ACC112 (cell line): ENCODE data around the gene SLC8B1.

ENCODE experiments used
- H2AFZ ChIP-seq: fragments of 200-600 bp; sonication (generic); one replicate; pipeline ENCODE4 v1.6.0; 2017; ENCODE audit warnings: antibody characterized with exemption, low read length; ENCODE audit not compliant: unreplicated experiment
- H3K27ac ChIP-seq: fragments of 200-600 bp; sonication (generic); 2 replicates; pipeline ENCODE4 v1.5.1; 2014; ENCODE audit warnings: low read depth, mild to moderate bottlenecking, antibody characterized with exemption, low read length, moderate library complexity
- H3K27me3 ChIP-seq: fragments of 200-600 bp; sonication (generic); 2 replicates; pipeline ENCODE4 v1.6.1; 2014; ENCODE audit warnings: mild to moderate bottlenecking, antibody characterized with exemption, low read length, moderate library complexity, mixed read lengths; ENCODE audit not compliant: insufficient read depth
- H3K36me3 ChIP-seq: fragments of 200-600 bp; sonication (generic); 2 replicates; pipeline ENCODE4 v1.6.1; 2016; ENCODE audit warnings: mild to moderate bottlenecking, antibody characterized with exemption, low read length, moderate library complexity, mixed read lengths; ENCODE audit not compliant: insufficient read depth
- H3K4me1 ChIP-seq: fragments of 200-600 bp; sonication (generic); one replicate; pipeline ENCODE4 v1.6.1; 2016; ENCODE audit warnings: low read length, mixed read lengths; ENCODE audit not compliant: insufficient read depth, unreplicated experiment, control insufficient read depth
- H3K4me3 ChIP-seq: fragments of 200-600 bp; sonication (generic); 2 replicates; pipeline ENCODE4 v1.5.1; 2014; ENCODE audit warnings: mild to moderate bottlenecking, low read depth, low read length
- H3K79me2 ChIP-seq: fragments of 200-600 bp; sonication (generic); one replicate; pipeline ENCODE4 v1.6.0; 2016; ENCODE audit warnings: low read length; ENCODE audit not compliant: control insufficient read depth, unreplicated experiment, insufficient read depth

The SLC8B1 gene

GRCh38 chr12:113318900-113319628, 15.8 kb downstream of the SLC8B1 start:
- H3K36me3 ChIP-seq = peaks cover 7% of the 10 kb centered on the region; the same call in 1 of the 2 replicates
- H3K79me2 ChIP-seq = no peaks in the 10 kb centered on the region
- H2AFZ ChIP-seq = no peak overlapping the region

GRCh38 chr12:113318046-113318656, 16.8 kb downstream of the SLC8B1 start:
- Histone ChIP-seq H3K4me3 (no peak overlapping the region), H3K27me3 (no peaks in the 10 kb centered on the region), H3K36me3 (peaks cover 7% of the 10 kb centered on the region; the same call in 1 of the 2 replicates), H3K4me1 (no peaks in the 10 kb centered on the region), H3K79me2 (no peaks in the 10 kb centered on the region), H3K27ac (no peak overlapping the region), H2AFZ (no peak overlapping the region)

More at GRCh38 chr12:113318900-113319628, 15.8 kb downstream of the SLC8B1 start:
- Histone ChIP-seq H3K27me3 (no peaks in the 10 kb centered on the region), H3K4me1 (no peaks in the 10 kb centered on the region), H3K4me3 (no peak overlapping the region), H3K27ac (no peak overlapping the region)

DNA sequence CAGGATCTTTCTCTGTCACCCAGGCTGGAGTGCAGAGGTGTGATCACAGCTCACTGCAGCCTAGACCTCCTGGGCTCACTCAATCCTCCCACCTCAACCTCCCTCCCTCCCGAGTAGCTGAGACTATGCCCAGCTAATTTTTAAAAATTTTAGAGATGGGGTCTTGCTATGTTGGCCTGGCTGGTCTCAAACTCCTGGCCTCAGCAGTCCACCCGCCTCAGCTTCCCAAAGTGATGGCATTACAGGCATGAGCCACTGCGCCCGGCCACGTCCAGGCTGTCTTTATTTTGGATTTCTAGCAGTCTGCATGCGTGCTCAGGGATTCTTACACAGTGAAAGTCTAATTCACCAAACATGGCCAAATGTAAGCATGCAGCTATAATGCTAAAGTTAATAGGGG, 17.8 kb downstream of the SLC8B1 start:
- no peak overlapping the region for H3K4me3 ChIP-seq
- H3K79me2 ChIP-seq = no peaks in the 10 kb centered on the region
- no peaks in the 10 kb centered on the region for H3K27me3 ChIP-seq
- H2AFZ ChIP-seq = no peak overlapping the region
- no peak overlapping the region for H3K27ac ChIP-seq
- H3K36me3 ChIP-seq = peaks cover 7% of the 10 kb centered on the region; the same call in 1 of the 2 replicates
- no peaks in the 10 kb centered on the region for H3K4me1 ChIP-seq

GRCh38 chr12:113316155-113316554, 18.8 kb downstream of the SLC8B1 start:
- Histone ChIP-seq H3K27ac (no peak overlapping the region), H3K36me3 (peaks cover 5% of the 10 kb centered on the region; the same call in 1 of the 2 replicates), H3K4me3 (no peak overlapping the region), H3K27me3 (no peaks in the 10 kb centered on the region), H3K79me2 (no peaks in the 10 kb centered on the region), H3K4me1 (no peaks in the 10 kb centered on the region), H2AFZ (no peak overlapping the region)

GRCh38 chr12:113315358-113315757, 19.6 kb downstream of the SLC8B1 start:
- Histone ChIP-seq H3K4me1 (no peaks in the 10 kb centered on the region), H3K27me3 (no peaks in the 10 kb centered on the region), H3K4me3 (no peak overlapping the region), H3K79me2 (no peaks in the 10 kb centered on the region), H3K27ac (no peak overlapping the region), H3K36me3 (peaks cover 8% of the 10 kb centered on the region; the same call in 1 of the 2 replicates), H2AFZ (no peak overlapping the region)

- H3K36me3 ChIP-seq = peaks cover 9% of the 10 kb centered on the region; the same call in 1 of the 2 replicates
- H3K27ac ChIP-seq = no peak overlapping the region
Measured at GRCh38 chr12:113314121-113314529, 20.8 kb downstream of the SLC8B1 start.

GRCh38 chr12:113310489-113310888, 24.4 kb downstream of the SLC8B1 start:
- no peaks in the 10 kb centered on the region for H3K79me2 ChIP-seq
- H2AFZ ChIP-seq = no peak overlapping the region
- H3K27ac ChIP-seq = no peak overlapping the region
- H3K4me1 ChIP-seq = no peaks in the 10 kb centered on the region
- no peaks in the 10 kb centered on the region for H3K27me3 ChIP-seq
- H3K4me3 ChIP-seq = no peak overlapping the region
- peaks cover 5% of the 10 kb centered on the region; the same call in 1 of the 2 replicates for H3K36me3 ChIP-seq

More at GRCh38 chr12:113314121-113314529, 20.8 kb downstream of the SLC8B1 start:
- no peaks in the 10 kb centered on the region for H3K79me2 ChIP-seq
- no peaks in the 10 kb centered on the region for H3K4me1 ChIP-seq
- no peaks in the 10 kb centered on the region for H3K27me3 ChIP-seq
- H2AFZ ChIP-seq = no peak overlapping the region
- no peak overlapping the region for H3K4me3 ChIP-seq

GRCh38 chr12:113306382-113306781, 28.5 kb downstream of the SLC8B1 start:
- Histone ChIP-seq H3K36me3 (peaks cover 5% of the 10 kb centered on the region; the same call in 1 of the 2 replicates), H3K4me1 (no peaks in the 10 kb centered on the region), H3K27ac (no peak overlapping the region), H3K27me3 (no peaks in the 10 kb centered on the region), H3K4me3 (no peak overlapping the region), H3K79me2 (no peaks in the 10 kb centered on the region), H2AFZ (no peak overlapping the region)

GRCh38 chr12:113305281-113305856, 29.5 kb downstream of the SLC8B1 start:
- Histone ChIP-seq H2AFZ (no peak overlapping the region), H3K4me3 (no peak overlapping the region), H3K27ac (no peak overlapping the region), H3K36me3 (peaks cover under 1% of the 10 kb centered on the region; the same call in 1 of the 2 replicates), H3K27me3 (no peaks in the 10 kb centered on the region), H3K79me2 (no peaks in the 10 kb centered on the region), H3K4me1 (no peaks in the 10 kb centered on the region)

DNA sequence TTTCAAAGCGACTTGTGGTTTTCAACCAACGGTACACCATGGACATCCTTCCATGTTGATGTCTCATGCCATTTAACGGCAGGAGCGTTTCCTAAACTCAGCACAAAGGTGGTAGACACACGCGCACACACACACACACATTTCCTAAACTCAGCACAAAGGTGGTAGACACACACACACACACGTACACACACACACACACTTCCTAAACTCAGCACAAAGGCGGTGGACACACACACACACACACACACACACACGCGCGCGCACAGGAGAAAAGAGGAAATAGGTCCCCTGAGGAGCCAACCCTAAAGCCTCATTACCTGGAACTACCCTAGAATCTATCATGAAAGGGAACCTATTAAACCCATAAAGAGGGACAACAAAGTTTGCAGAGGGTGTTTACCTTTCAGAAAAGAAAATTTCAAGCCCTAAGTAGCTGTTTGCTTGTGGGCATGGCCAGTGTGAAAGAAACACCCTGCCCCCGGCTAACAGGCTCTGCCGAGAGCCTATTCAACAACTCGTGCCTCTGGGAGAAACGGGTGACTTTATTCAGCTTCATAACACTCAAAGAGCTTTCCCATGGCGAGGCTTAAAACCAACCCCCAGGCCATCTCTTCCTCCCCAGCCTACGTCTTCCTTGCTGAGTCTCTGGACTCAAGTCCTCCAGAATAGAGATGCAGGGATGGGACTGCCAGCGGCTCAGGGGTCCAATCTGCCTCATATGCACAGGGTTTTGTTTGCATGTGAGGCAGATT, 31.8 kb downstream of the SLC8B1 start:
- Histone ChIP-seq H3K4me1 (peaks cover 17% of the 10 kb centered on the region), H2AFZ (no peak overlapping the region), H3K4me3 (no peak overlapping the region), H3K27ac (no peak overlapping the region), H3K27me3 (no peaks in the 10 kb centered on the region), H3K79me2 (no peaks in the 10 kb centered on the region), H3K36me3 (no peaks in the 10 kb centered on the region)
